CD4-positive, alpha-beta T cell treated with Interleukin-17A for 1 hour (primary cell): Measurements from ENCODE around the gene TSPAN17.

Source experiments
- DNase-seq: peaks from one replicate; pipeline ENCODE4 v3.0.0-alpha.2; 2020

TSPAN17 gene

GRCh38 chr5:176624142-176624541 is 23.1 kb upstream of the TSPAN17 start:
- no peak for DNase-seq

GRCh38 chr5:176624938-176625337 is 22.3 kb upstream of the TSPAN17 start:
- DNase-seq: no peak

DNA sequence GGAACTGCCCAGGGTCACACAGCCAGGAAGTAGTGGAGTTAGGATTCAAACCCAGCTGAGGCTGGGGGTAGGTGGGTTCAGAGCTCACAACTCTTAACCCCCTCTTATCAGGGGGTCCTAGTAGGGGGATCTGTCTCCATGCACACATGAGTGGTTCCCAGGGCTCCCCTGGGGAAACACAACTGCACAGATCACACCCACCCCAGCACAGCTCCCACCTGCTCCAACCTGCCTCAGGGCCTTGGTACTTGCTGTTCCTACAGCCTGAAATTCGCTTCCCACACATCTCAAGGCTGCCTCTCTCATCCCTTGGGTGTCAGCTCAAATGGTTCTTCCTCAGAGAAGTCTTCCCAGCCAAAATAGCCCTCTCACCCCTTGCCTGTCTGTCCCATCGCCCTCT is 21.8 kb upstream of the TSPAN17 start:
- DNase-seq: no peak

DNA sequence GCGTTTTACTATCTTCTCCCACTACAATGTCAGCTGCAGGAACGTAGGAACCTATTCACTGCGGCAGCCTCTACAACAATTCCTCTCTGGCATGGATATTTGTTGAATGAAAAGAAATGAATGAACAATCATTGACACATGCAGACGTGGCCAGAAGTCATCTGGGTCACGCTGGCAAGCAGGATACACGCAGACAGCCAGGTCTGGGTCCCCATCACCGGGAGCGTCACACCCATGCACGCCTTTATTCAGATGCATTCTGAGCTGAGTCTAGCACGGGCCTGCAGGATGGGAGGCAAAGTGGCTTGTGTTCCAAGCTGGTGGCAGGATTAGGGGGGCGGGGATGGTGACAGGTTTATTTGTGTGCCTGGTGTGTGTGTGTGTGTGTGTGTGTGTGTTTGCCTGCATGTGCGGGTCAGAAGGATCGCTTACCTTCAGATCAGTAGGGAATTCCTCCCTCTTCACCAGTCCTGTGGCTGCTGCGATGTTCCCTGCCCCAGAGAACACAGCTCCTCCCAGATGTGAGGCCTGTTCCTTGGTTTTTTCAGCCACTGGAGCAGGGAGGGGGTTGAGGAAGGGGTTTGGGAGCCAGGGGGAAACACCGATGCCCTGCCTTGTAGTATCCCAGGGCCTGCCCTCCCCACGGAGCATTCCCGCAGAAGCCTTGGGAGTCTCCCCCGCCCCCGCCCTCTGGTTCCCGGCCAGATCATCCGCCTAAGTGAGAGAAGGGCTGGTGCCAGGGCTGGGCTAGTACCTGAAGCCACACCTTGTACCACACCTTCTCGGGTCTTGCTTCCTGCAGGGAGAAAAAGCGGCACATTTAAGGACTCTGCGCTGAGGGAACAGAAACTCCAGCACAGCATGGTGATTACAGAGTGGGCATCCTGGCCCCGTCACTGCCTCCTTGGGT is 21.1 kb upstream of the TSPAN17 start:
- DNase-seq: no peak

GRCh38 chr5:176626876-176627236 is 20.4 kb upstream of the TSPAN17 start:
- no peak for DNase-seq

- no peak for DNase-seq
Observed at GRCh38 chr5:176627582-176627981, 19.7 kb upstream of the TSPAN17 start.

DNA sequence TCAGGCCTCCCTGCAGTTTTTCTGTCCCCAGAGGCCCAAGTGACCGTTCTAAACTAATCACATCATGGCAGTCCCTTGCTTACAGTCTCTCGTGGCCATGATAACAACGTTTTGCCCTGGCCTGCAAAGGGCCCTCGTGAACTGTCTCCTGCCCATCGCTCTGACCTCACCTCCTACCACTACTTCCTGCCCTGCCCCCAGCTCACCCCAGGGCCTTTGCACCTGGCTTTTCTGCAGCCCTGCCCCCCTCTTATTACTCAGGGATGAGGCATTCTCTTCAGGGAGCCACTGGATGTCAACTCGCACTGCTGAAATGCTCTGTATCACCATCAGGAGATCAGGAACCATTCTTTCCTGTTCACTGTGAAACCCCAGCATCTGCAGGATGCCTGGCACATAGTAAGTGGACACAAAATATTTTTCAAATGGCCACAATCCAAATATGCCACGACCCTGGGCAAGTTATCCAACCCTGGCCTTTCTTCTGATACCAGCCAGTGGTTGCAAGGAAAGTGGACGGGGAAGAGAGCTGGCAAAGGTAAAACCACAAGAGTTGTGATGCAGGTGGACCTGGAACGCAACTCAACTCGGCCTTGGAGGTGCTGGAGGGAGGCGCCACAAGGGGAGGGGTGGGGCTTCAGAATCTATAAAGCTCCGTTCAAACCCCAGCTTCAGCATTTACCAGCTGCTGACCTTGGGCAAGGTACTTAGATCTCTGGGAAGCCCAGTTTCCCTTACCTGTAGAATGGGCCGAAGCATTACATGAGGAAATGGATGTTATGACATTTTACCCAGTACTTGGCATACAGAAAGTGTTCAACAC is 18.7 kb upstream of the TSPAN17 start:
- DNase-seq: no peak

- DNase-seq: no peak
Observed at GRCh38 chr5:176629317-176629852, 17.9 kb upstream of the TSPAN17 start.

GRCh38 chr5:176629853-176630680 is 17.2 kb upstream of the TSPAN17 start, which contains the start of the genes EIF4E1B and SNCB:
TSS of gene EIF4E1B (plus strand) at chr5:176630675. CDS start at chr5:176642788, 12,113 bp downstream.
TSS of gene SNCB (minus strand) at chr5:176630534. CDS start at chr5:176629654, 880 bp downstream.
- peak; percentile 30 for DNase-seq

GRCh38 chr5:176630681-176631222 is 16.5 kb upstream of the TSPAN17 start:
- DNase-seq: no peak

- DNase-seq: no peak
Observed at GRCh38 chr5:176631383-176632200, 15.7 kb upstream of the TSPAN17 start.

- no peak for DNase-seq
Observed at GRCh38 chr5:176632745-176633144, 14.5 kb upstream of the TSPAN17 start.

GRCh38 chr5:176633598-176633997 is 13.7 kb upstream of the TSPAN17 start:
- no peak for DNase-seq

DNA sequence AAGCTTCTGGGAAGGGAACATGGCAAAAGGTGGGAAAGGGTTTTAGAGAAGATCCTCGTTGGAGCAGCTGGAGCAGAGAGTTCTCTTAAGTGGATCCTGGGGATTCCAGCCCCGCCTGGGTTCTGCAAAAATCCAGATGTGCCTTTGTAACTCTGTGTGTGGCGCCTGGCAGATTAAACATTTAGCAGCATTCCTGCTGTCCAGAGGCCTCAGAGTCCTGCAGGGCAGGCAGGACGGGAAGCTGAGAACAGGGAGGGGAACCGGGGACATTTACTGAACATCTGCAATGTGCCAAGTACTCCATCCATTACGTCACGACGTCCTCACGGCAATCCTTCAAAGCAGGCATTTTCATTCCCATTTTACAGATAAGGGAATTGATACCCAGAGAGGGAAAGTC is 10.9 kb upstream of the TSPAN17 start:
- no peak for DNase-seq

- DNase-seq: no peak
Observed at GRCh38 chr5:176637556-176637955, 9.7 kb upstream of the TSPAN17 start.

- no peak for DNase-seq
Observed at GRCh38 chr5:176638437-176638836, 8.8 kb upstream of the TSPAN17 start.

DNA sequence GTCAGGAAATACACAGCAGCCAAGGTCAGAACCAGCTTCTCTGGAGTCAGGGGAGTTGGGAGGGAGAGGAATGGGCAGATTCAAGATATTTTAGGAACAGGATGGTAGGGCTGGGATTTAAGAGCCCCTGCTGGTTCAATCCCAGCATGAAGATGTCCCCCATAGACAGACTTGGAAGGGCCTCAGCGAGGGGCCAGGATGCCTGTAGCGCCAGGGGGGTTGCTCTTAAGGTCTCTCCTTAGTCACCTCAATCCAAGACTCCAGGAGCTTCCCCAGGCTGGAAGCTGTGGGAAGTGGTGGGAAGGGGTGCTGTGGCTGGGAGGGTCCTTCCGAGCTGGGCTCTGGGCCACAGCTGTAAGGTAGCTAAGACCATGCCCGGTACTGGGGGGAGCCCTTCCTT is 8.1 kb upstream of the TSPAN17 start:
- no peak for DNase-seq

- DNase-seq: no peak
Observed at GRCh38 chr5:176639981-176640380, 7.3 kb upstream of the TSPAN17 start.

DNA sequence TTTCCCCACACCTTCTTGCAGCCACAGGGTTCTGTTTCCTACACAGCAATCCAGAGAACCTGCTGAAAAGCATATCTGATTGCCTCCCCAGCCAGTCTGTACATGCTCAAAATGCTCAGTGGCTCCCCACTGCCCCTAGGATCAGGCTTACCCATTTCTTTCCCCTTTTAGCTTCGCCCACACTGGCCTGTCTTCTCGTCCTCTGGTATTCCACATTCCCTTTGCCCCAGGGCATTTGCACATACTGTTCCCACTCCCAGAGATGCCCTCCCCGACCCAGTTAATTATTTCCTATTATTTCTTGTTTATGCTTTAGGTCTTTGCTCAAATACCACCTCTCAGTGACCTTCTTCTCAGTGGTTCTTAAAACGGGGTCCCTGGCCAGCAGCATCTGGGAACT is 6.7 kb upstream of the TSPAN17 start:
- DNase-seq: no peak

DNA sequence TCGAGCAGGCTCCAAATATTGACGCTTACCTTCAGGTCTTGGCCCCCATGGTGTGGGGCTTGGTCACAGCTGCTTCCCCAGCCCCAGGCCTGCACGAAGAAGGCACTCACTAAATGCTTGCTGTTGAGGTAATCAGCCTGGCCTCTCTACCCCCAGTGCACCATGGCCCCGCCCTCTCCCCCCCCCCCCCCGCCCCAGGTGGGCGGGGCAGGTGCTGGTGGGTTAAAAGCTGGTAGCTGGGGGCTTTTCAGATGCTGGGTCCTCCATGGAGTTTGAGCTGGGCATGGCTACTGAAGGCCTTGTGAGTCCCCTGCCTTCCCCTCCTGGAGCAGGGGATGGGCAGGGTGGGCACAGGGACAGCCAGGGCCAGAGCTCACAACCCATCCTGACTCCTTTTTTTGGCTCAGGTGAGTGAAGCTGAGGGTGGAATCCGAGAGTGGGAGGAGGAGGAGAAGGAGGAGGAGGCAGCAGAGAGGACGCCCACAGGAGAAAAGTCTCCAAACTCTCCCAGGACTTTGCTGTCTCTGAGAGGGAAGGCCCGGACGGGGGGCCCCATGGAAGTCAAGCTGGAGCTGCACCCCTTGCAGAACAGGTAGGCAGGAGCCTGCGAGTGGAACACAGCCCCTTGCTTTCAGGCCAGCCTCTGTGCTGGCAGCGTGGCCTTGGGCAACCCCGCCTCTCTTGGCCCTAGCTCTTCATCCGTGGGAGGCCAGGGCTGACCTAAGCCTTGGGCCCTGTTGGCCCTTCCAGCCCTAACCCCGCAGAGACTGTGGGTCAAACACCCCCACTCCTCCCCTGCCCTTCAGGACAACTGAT is 4.4 kb upstream of the TSPAN17 start:
- DNase-seq: no peak
